ENCODE measurements around the gene ARTN. TPM values are rescaled to one million over a fixed set of nuclear protein-coding genes. Genes with fewer than 3 reads are reported as not detected.

The ARTN gene
- total and polyA plus RNA-seq, 7 experiments from 2014 or later, result 0.51 to 2.2 (median 0.68) TPM; not detected in 2

DNA sequence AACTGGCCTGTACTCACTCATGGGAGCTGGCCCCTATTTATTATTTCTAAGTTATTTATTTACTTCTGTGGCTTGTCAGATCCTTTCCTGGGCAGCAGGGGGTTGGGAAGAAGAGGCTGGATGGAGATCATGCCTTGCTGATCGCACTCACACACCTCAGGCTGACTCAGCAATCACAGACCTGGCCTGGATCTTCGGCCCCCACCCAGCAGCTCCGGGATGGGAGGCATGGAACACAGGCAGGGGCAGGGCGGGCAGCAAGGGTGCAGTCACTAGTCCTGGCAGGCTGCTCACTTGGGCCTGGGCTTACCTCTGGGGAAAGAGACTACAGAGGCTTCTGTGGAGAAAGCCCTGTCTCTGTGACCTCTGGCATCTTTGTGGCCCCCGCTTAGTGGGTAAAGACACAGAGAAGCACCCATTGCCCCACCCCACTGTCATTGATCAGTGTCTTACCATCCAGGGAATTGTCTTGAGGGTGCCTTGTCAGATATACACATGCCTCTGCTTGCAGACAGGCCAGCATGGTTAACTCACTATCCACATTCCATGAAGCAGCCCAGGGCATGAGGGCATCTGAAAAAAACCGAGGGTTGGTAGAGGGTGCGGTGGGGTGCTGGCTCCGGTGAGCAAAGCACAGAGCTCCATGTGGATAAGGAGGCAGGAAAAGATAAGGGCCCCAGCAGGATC lies 3.7 kb downstream of the ARTN start:
- CTCF ChIA-PET, result no interaction called here
- H3K9me3 ChIP-seq (ENCODE audit: control insufficient read depth in 2 of 3, low read length in 3 of 3), result no peaks in the 10 kb centered on the region
- peaks cover 0 to 9% of the 10 kb centered on the region in 2 donors for H3K4me1 ChIP-seq (ENCODE audit: control insufficient read depth in 2 of 2, insufficient read depth in 2 of 2, low read length in 2 of 2)
- no peak for ATAC-seq
- no peak overlapping the region for H3K27ac Mint-ChIP-seq
- peaks cover 9 to 19% of the 10 kb centered on the region in 2 donors for H3K27me3 ChIP-seq (ENCODE audit: control insufficient read depth in 2 of 2, insufficient read depth in 2 of 2, low read length in 2 of 2)
- intact Hi-C loops (cut with micrococcal nuclease), result loop anchor here in 1 of 2 donors (10.0 kb wide), 1 partner anchor 713 kb away; no protein-coding TSS in a partner anchor
- H3K9me3 Mint-ChIP-seq, result no peaks in the 10 kb centered on the region
- H3K27ac ChIP-seq (ENCODE audit: low read depth, low read length), result no peak overlapping the region
- H3K4me3 ChIP-seq (ENCODE audit: low read length), result no peak overlapping the region
- POLR2A ChIA-PET, result no interaction called here
- H3K36me3 ChIP-seq (ENCODE audit: control insufficient read depth in 2 of 3, insufficient read depth in 3 of 3, low read length in 3 of 3), result no peaks in the 10 kb centered on the region
- H3K36me3 Mint-ChIP-seq, result peaks cover 0 to 6% (median 4%) of the 10 kb centered on the region in 5 donors
- no peak for DNase-seq
- peaks cover 10 to 29% (median 15%) of the 10 kb centered on the region in 7 donors for H3K4me1 Mint-ChIP-seq
- H3K27me3 Mint-ChIP-seq, result peaks cover 20 to 29% (median 26%) of the 10 kb centered on the region in 5 donors
- H3K4me3 Mint-ChIP-seq, result peak overlapping the region in 3 of 10 donors; percentile 32 to 83 (median 58)

DNA sequence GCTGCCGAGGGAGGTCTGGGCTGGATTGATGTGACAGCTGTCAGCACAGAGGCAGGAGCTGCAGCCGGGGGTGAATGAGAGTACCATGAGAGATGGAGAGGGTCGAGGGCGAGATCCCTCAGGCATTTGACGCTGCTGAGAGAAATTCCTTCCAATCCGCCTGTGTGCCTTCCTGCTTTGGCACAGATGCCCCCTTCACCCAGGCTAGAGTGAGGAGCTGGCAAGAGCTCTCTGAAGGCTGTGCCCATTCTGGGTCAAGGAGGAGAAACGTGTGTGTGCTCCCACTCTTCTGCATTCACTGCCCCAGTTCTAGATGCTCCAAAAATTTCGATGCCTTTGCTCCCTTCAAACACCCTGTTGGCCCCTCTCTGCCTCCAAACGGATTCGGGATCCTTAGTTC lies 4.8 kb downstream of the ARTN start:
- peaks cover 0 to 12% (median 4%) of the 10 kb centered on the region in 5 donors for H3K36me3 Mint-ChIP-seq
- ChIA-PET CTCF (interaction anchor here (0.7 kb wide), 1 partner anchor 26 kb away, joined by 3 read pairs; no protein-coding TSS in a partner anchor), POLR2A (no interaction called here)
- H3K9me3 Mint-ChIP-seq, result no peaks in the 10 kb centered on the region
- peaks cover 11 to 19% (median 15%) of the 10 kb centered on the region in 5 donors for H3K27me3 Mint-ChIP-seq
- H3K36me3 ChIP-seq (ENCODE audit: control insufficient read depth in 2 of 3, insufficient read depth in 3 of 3, low read length in 3 of 3), result no peaks in the 10 kb centered on the region
- H3K9me3 ChIP-seq (ENCODE audit: control insufficient read depth in 2 of 3, low read length in 3 of 3), result no peaks in the 10 kb centered on the region
- ATAC-seq (no peak), DNase-seq (no peak)
- no peak overlapping the region for H3K27ac Mint-ChIP-seq
- peaks cover 9 to 19% of the 10 kb centered on the region in 2 donors for H3K27me3 ChIP-seq (ENCODE audit: control insufficient read depth in 2 of 2, insufficient read depth in 2 of 2, low read length in 2 of 2)
- H3K4me1 ChIP-seq (ENCODE audit: control insufficient read depth in 2 of 2, insufficient read depth in 2 of 2, low read length in 2 of 2), result peaks cover 0 to 8% of the 10 kb centered on the region in 2 donors
- no peak overlapping the region for H3K4me3 ChIP-seq (ENCODE audit: low read length)
- peak overlapping the region in 1 of 10 donors; percentile 41 for H3K4me3 Mint-ChIP-seq
- intact Hi-C loops (cut with micrococcal nuclease), result loop anchor here in 1 of 2 donors (10.0 kb wide), 1 partner anchor 714 kb away; no protein-coding TSS in a partner anchor
- H3K27ac ChIP-seq (ENCODE audit: low read depth, low read length), result no peak overlapping the region
- peaks cover 12 to 29% (median 16%) of the 10 kb centered on the region in 7 donors for H3K4me1 Mint-ChIP-seq

DNA sequence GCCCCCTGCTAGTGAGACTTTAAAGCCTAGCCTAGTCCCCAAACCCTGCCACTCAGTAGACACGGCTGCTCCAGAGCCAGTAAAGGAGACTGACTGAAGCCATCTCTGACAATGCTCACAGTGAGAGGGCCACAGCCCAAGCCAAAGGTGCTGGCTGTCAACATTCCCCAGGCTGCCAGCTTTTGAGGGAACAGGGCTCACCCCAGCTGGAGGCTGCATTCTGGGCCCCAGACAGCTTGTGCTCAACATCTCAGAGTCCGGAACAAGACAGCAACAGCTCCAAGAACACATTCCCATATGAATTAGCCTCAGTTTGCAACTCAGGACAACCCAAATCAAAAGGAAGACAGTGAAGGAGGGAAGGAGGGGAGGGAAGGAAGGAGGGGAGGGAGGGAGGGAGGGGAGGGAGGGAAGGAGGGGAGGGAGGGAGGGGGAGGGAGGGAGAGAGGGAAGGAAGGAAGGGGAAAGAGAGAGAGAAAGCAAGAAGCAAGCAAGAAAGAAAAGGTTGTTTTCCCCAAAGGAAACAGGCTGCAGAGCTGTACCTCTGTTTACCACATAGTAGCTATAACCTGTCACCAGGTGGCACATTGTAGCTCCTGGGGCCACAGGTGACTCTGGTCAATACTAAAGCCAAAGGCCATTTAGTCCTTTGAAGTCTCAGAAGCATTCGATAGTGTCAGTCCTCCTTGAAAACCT lies 5.4 kb downstream of the ARTN start:
- no peak for DNase-seq
- H3K27me3 ChIP-seq (ENCODE audit: control insufficient read depth in 2 of 2, insufficient read depth in 2 of 2, low read length in 2 of 2), result peaks cover 9 to 14% of the 10 kb centered on the region in 2 donors
- ATAC-seq, result no peak
- no peak overlapping the region for H3K4me3 ChIP-seq (ENCODE audit: low read length)
- no peak overlapping the region for H3K27ac ChIP-seq (ENCODE audit: low read depth, low read length)
- H3K4me1 Mint-ChIP-seq, result peaks cover 10 to 26% (median 13%) of the 10 kb centered on the region in 7 donors
- H3K4me3 Mint-ChIP-seq, result no peak overlapping the region
- intact Hi-C loops (cut with micrococcal nuclease), result loop anchor here in 1 of 2 donors (10.0 kb wide), 1 partner anchor 714 kb away; no protein-coding TSS in a partner anchor
- peaks cover 0 to 1% of the 10 kb centered on the region in 2 donors for H3K4me1 ChIP-seq (ENCODE audit: control insufficient read depth in 2 of 2, insufficient read depth in 2 of 2, low read length in 2 of 2)
- H3K27ac Mint-ChIP-seq, result no peak overlapping the region
- POLR2A ChIA-PET, result no interaction called here
- H3K27me3 Mint-ChIP-seq, result peaks cover 8 to 16% (median 10%) of the 10 kb centered on the region in 5 donors
- no peaks in the 10 kb centered on the region for H3K9me3 Mint-ChIP-seq
- H3K36me3 ChIP-seq (ENCODE audit: control insufficient read depth in 2 of 3, insufficient read depth in 3 of 3, low read length in 3 of 3), result no peaks in the 10 kb centered on the region
- CTCF ChIA-PET, result no interaction called here
- no peaks in the 10 kb centered on the region for H3K9me3 ChIP-seq (ENCODE audit: control insufficient read depth in 2 of 3, low read length in 3 of 3)
- H3K36me3 Mint-ChIP-seq, result peaks cover 0 to 12% (median 4%) of the 10 kb centered on the region in 5 donors

DNA sequence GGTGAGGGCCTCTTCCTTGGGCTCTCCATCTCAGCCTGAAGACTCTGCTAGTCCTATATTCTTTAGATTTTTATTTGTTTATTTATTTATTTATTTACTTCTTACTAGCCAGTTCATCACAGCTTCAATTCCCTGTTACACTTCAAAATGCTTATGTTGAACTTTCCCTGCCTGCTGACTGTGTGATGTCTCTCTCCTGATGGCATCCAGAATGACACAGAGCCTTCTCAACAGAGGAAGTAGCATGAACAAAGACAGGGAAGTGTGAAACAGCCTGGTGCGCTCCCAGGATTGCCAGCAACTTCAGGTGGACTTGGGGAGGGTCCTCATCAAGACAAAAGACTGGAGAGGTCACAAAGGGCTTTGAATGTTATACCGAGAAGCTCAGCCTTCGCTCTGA lies 8.8 kb downstream of the ARTN start:
- no peak overlapping the region for H3K4me3 ChIP-seq (ENCODE audit: low read length)
- ATAC-seq (no peak), DNase-seq (no peak)
- Mint-ChIP-seq H3K4me3 (no peak overlapping the region), H3K4me1 (peaks cover 23 to 33% (median 28%) of the 10 kb centered on the region in 7 donors), H3K27me3 (no peaks in the 10 kb centered on the region), H3K9me3 (no peaks in the 10 kb centered on the region), H3K36me3 (peaks cover 0 to 12% (median 5%) of the 10 kb centered on the region in 5 donors), H3K27ac (no peak overlapping the region)
- no peak overlapping the region for H3K27ac ChIP-seq (ENCODE audit: low read depth, low read length)
- H3K36me3 ChIP-seq (ENCODE audit: control insufficient read depth in 2 of 3, insufficient read depth in 3 of 3, low read length in 3 of 3), result peaks cover 0 to 4% (median 0%) of the 10 kb centered on the region in 3 experiments
- H3K27me3 ChIP-seq (ENCODE audit: control insufficient read depth in 2 of 2, insufficient read depth in 2 of 2, low read length in 2 of 2), result no peaks in the 10 kb centered on the region
- H3K9me3 ChIP-seq (ENCODE audit: control insufficient read depth in 2 of 3, low read length in 3 of 3), result no peaks in the 10 kb centered on the region
- intact Hi-C loops (cut with micrococcal nuclease), result loop anchor here in 1 of 2 donors (10.0 kb wide), 3 partner anchors 692 to 1258 kb away; partner anchors contain the start of genes CFAP57, EBNA1BP2 and YBX1
- ChIA-PET POLR2A (interaction anchor here (1.4 kb wide), 1 partner anchor 30 kb away, joined by 3 read pairs; no protein-coding TSS in a partner anchor), CTCF (interaction anchor here (1.0 to 2.5 kb wide), 2 partner anchors 7 to 12 kb away, joined by 3 to 10 read pairs; no protein-coding TSS in a partner anchor)
- H3K4me1 ChIP-seq (ENCODE audit: control insufficient read depth in 2 of 2, insufficient read depth in 2 of 2, low read length in 2 of 2), result peaks cover 10 to 11% of the 10 kb centered on the region in 2 donors

DNA sequence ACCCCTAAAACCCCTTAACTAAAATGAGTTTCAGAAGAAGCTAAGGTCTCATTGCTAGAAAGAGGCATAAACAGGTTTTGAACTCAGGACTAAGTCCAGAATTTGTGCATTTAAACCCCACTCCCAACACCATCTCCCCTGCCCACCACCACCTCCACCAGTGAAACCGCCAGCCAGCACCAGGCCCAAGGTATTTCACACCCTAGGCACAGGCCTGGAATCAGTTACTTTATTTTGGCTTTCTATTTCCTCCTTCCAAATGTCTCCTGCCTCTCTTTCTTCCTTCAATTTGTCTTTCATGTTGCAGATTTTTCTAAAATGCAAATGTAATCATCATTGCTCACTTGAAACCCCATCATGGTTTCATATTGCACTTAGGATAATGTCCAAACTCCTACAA lies 11.3 kb downstream of the ARTN start:
- H3K4me3 Mint-ChIP-seq, result peak overlapping the region in 6 of 10 donors; percentile 29 to 93 (median 57)
- CTCF ChIA-PET, result interaction anchor here (2.5 kb wide), 1 partner anchor 10 kb away, joined by 10 read pairs; no protein-coding TSS in a partner anchor
- no peaks in the 10 kb centered on the region for H3K9me3 Mint-ChIP-seq
- H3K27ac ChIP-seq (ENCODE audit: low read depth, low read length), result no peak overlapping the region
- no peaks in the 10 kb centered on the region for H3K27me3 Mint-ChIP-seq
- H3K9me3 ChIP-seq (ENCODE audit: control insufficient read depth in 2 of 3, low read length in 3 of 3), result no peaks in the 10 kb centered on the region
- ATAC-seq (no peak), DNase-seq (no peak)
- intact Hi-C loops (cut with micrococcal nuclease), result loop anchor here (5.0 to 10.0 kb wide), 6 partner anchors 183 to 1260 kb away; partner anchors contain the start of genes CFAP57 (in 1 of the 2), EBNA1BP2 (in 1 of the 2), SLC2A1 (in 1 of the 2) and YBX1 (in 1 of the 2)
- POLR2A ChIA-PET, result no interaction called here
- H3K4me3 ChIP-seq (ENCODE audit: low read length), result no peak overlapping the region
- peaks cover 0 to 5% (median 0%) of the 10 kb centered on the region in 3 experiments for H3K36me3 ChIP-seq (ENCODE audit: control insufficient read depth in 2 of 3, insufficient read depth in 3 of 3, low read length in 3 of 3)
- H3K4me1 ChIP-seq (ENCODE audit: control insufficient read depth in 2 of 2, insufficient read depth in 2 of 2, low read length in 2 of 2), result peaks cover 17% of the 10 kb centered on the region in 2 donors
- peaks cover 0 to 8% (median 4%) of the 10 kb centered on the region in 5 donors for H3K36me3 Mint-ChIP-seq
- H3K27ac Mint-ChIP-seq, result peak overlapping the region in 1 of 9 donors; percentile 29
- no peaks in the 10 kb centered on the region for H3K27me3 ChIP-seq (ENCODE audit: control insufficient read depth in 2 of 2, insufficient read depth in 2 of 2, low read length in 2 of 2)
- H3K4me1 Mint-ChIP-seq, result peaks cover 33 to 53% (median 43%) of the 10 kb centered on the region in 7 donors

DNA sequence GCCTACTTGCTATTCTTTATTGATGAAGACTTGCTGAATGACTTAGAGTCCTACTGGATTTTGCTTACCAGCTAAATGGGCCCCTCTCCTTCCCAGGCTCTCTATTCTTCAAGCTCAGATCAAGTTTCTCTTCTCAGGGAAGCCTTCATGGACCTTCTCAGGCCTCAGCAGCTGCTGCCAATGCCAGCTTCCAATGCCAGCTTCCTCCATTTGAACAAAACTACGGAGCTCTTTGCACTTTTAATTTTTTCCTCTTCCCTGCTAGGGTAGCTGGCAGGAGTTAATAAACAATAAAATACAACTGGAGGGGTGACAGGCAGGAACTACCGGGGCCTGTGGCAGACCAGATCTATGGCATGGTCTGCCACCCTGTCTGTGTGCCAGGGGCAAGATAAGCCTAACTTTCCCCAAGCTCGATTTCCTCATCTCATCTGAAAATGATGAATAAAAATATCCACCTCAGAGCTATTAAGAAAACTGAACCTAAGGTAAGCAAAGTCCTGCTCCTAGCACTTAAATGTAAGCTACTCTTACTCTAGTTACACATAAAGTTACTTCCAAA lies 12.2 kb downstream of the ARTN start:
- DNase-seq (no peak), ATAC-seq (no peak)
- Mint-ChIP-seq H3K27me3 (no peaks in the 10 kb centered on the region), H3K4me3 (peak overlapping the region; percentile 87 to 96 (median 90)), H3K27ac (peak overlapping the region; percentile 84 to 98 (median 94)), H3K9me3 (no peaks in the 10 kb centered on the region), H3K36me3 (peaks cover 6 to 12% (median 11%) of the 10 kb centered on the region in 5 donors), H3K4me1 (peaks cover 37 to 61% (median 50%) of the 10 kb centered on the region in 7 donors)
- peak overlapping the region; percentile 97 for H3K27ac ChIP-seq (ENCODE audit: low read depth, low read length)
- no peaks in the 10 kb centered on the region for H3K27me3 ChIP-seq (ENCODE audit: control insufficient read depth in 2 of 2, insufficient read depth in 2 of 2, low read length in 2 of 2)
- no peaks in the 10 kb centered on the region for H3K9me3 ChIP-seq (ENCODE audit: control insufficient read depth in 2 of 3, low read length in 3 of 3)
- ChIA-PET CTCF (interaction anchor here (0.8 to 2.8 kb wide), 4 partner anchors 11 to 295 kb away, joined by 3 to 17 read pairs (median 4); partner anchors contain the start of genes ARTN, ATP6V0B and KDM4A), POLR2A (interaction anchor here (0.8 to 3.2 kb wide), 3 partner anchors 11 to 29 kb away, joined by 5 to 23 read pairs (median 9); partner anchors contain the start of genes ATP6V0B and DPH2)
- intact Hi-C loops (cut with micrococcal nuclease), result loop anchor here (1.0 to 10.0 kb wide), 15 partner anchors 24 to 1261 kb away; partner anchors contain the start of genes ATP6V0B (in 2 of the 2), CCDC24 (in 2 of the 2), CFAP57 (in 2 of the 2) and EBNA1BP2 (in 2 of the 2)
- H3K36me3 ChIP-seq (ENCODE audit: control insufficient read depth in 2 of 3, insufficient read depth in 3 of 3, low read length in 3 of 3), result peaks cover 0 to 8% (median 0%) of the 10 kb centered on the region in 3 experiments
- peaks cover 17% of the 10 kb centered on the region in 2 donors for H3K4me1 ChIP-seq (ENCODE audit: control insufficient read depth in 2 of 2, insufficient read depth in 2 of 2, low read length in 2 of 2)
- peak overlapping the region; percentile 86 for H3K4me3 ChIP-seq (ENCODE audit: low read length)

Data from naive thymus-derived CD4-positive, alpha-beta T cell (primary cell).